Stomach (tissue), 9 donors: ENCODE measurements around the gene MIS12. TPM values are rescaled to one million over a fixed set of nuclear protein-coding genes. Genes with fewer than 3 reads are reported as not detected.

ENCODE experiments used
- DNase-seq, 2 donors: peaks; one replicate each; pipeline versions ENCODE4 v3.0.0 to v3.0.0-alpha.2; 2013 to 2019
- H3K27ac ChIP-seq, 5 donors: fragments of 200-600 bp in 4 of 5; sonication (generic) in 4 of 5; one replicate each; pipeline ENCODE4 v1.5.1; 2013 to 2019; ENCODE audit warnings: mild to moderate bottlenecking in 1 of 5, moderate library complexity in 1 of 5
- H3K27me3 ChIP-seq, 3 donors: fragments of 200-600 bp; sonication (generic); one replicate each; pipeline ENCODE4 v1.5.1; 2017 to 2019; ENCODE audit warnings: mixed run types in 1 of 3
- H3K36me3 ChIP-seq, 4 donors: fragments of 200-600 bp; sonication (generic); 1 replicate in 3 of 4; 2 replicates in 1 of 4; pipeline ENCODE4 v1.5.1; 2016 to 2019
- H3K4me1 ChIP-seq, 4 donors: fragments of 200-600 bp; sonication (generic); one replicate each; pipeline ENCODE4 v1.5.1; 2016 to 2019
- H3K4me3 ChIP-seq, 4 donors: fragments of 200-600 bp; sonication (generic) in 3 of 4; one replicate each; pipeline ENCODE4 v1.5.1; 2016 to 2019; ENCODE audit warnings: mild to moderate bottlenecking in 1 of 4
- H3K9me3 ChIP-seq, 4 donors: fragments of 200-600 bp; sonication (generic); one replicate each; pipeline ENCODE4 v1.5.1; 2016 to 2019
- EP300 ChIP-seq: sonication (generic); formaldehyde crosslinking; IDR thresholded peaks from one replicate; pipeline ENCODE4 v1.6.1; 2017; ENCODE audit warnings: antibody characterized with exemption
- POLR2A ChIP-seq, 4 donors: fragments of 450-650 bp; IDR thresholded peaks; one replicate each; pipeline ENCODE4 v1.6.1; 2016; ENCODE audit warnings: antibody characterized with exemption in 4 of 4, control low read depth in 2 of 4, mild to moderate bottlenecking in 1 of 4, moderate library complexity in 1 of 4
- POLR2AphosphoS5 ChIP-seq, 3 donors: sonication (generic); formaldehyde crosslinking; IDR thresholded peaks; one replicate each; pipeline ENCODE4 v1.6.1; 2016; ENCODE audit warnings: antibody characterized with exemption in 3 of 3
- WGBS, 5 donors: extraction: QIAGEN DNeasy Blood & Tissue Kit in 3 of 5; methylation state at CpG; one replicate each; pipeline versions ENCODE4 v1.1.5 to v1.1.7; 2013 to 2018; 5-methylcytosine and 5-hydroxymethylcytosine counted together
- intact Hi-C: fragments of 100-400 bp; cut with DNase I; formaldehyde crosslinking; loops from one replicate; pipeline ENCODE4 v1.15.1; 2023; ENCODE audit warnings: low total_unique reads
- polyA plus RNA-seq, 3 donors: library from polyadenylated mRNA; stranded (reverse); fragments of 200-250 nt; gene quantifications; one replicate each; pipeline ENCODE4 v1.2.3, GENCODE V29; 2013
- total RNA-seq, 5 donors: library from RNA; depleted of rRNA; stranded (reverse); fragments of >200 nt; gene quantifications; one replicate each; pipeline versions ENCODE4 v1.1.0 to v1.2.3, GENCODE V29; 2014 to 2016
- TF ChIP-seq, protein P1 (sequence below), 7 experiments: fragments of 450-650 bp in 4 of 7; fragments of 200-600 bp in 3 of 7; sonication (generic) in 3 of 7; IDR thresholded peaks; one replicate each; pipeline ENCODE4 v1.5.1; 2016 to 2019; ENCODE audit warnings: antibody characterized with exemption in 7 of 7, control low read depth in 2 of 7, mild to moderate bottlenecking in 1 of 7
- donor health status: healthy with polysubstance abuse.
- donor health status: Bipolar disorder and iron deficiency.
- donor health status: healthy.

The MIS12 gene
- total and polyA plus RNA-seq, 8 donors, result 7.5 to 43.3 (median 13.6) TPM; not detected in 1

GRCh38 chr17:5539286-5539685, 52.9 kb downstream of the MIS12 start:
- DNase-seq, result no peak
- Histone ChIP-seq H3K36me3 (peaks cover 0 to 44% (median 32%) of the 10 kb centered on the region in 4 donors), H3K27ac (no peak overlapping the region), H3K27me3 (peaks cover 0 to 3% (median 0%) of the 10 kb centered on the region in 3 donors), H3K4me3 (no peak overlapping the region), H3K9me3 (no peaks in the 10 kb centered on the region), H3K4me1 (no peaks in the 10 kb centered on the region)
- 86 to 90% (median 88%) methylated on average over 7 to 8 of the region's 8 CpGs for WGBS, 5 donors
- intact Hi-C loops, result no loop called here
- no peak for TF ChIP-seq POLR2A (IDR thresholded peaks at IDR 0.05)
- TF ChIP-seq, protein P1, sequence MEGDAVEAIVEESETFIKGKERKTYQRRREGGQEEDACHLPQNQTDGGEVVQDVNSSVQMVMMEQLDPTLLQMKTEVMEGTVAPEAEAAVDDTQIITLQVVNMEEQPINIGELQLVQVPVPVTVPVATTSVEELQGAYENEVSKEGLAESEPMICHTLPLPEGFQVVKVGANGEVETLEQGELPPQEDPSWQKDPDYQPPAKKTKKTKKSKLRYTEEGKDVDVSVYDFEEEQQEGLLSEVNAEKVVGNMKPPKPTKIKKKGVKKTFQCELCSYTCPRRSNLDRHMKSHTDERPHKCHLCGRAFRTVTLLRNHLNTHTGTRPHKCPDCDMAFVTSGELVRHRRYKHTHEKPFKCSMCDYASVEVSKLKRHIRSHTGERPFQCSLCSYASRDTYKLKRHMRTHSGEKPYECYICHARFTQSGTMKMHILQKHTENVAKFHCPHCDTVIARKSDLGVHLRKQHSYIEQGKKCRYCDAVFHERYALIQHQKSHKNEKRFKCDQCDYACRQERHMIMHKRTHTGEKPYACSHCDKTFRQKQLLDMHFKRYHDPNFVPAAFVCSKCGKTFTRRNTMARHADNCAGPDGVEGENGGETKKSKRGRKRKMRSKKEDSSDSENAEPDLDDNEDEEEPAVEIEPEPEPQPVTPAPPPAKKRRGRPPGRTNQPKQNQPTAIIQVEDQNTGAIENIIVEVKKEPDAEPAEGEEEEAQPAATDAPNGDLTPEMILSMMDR (IDR thresholded peaks at IDR 0.05), result no peak
- no peak for TF ChIP-seq EP300
- TF ChIP-seq POLR2AphosphoS5 (IDR thresholded peaks at IDR 0.05), result no peak

GRCh38 chr17:5540321-5540720, 54.0 kb downstream of the MIS12 start:
- H3K27ac ChIP-seq, result no peak overlapping the region
- no peak for TF ChIP-seq EP300
- no peak for TF ChIP-seq POLR2AphosphoS5 (IDR thresholded peaks at IDR 0.05)
- no peak for TF ChIP-seq POLR2A (IDR thresholded peaks at IDR 0.05)
- TF ChIP-seq, protein P1 (IDR thresholded peaks at IDR 0.05), result no peak
- WGBS, 5 donors, result 78 to 90% (median 88%) methylated on average over 7 of the region's 7 CpGs

More at GRCh38 chr17:5540321-5540720, 54.0 kb downstream of the MIS12 start:
- Histone ChIP-seq H3K27me3 (peaks cover 0 to 3% (median 0%) of the 10 kb centered on the region in 3 donors), H3K9me3 (no peaks in the 10 kb centered on the region), H3K4me3 (no peak overlapping the region), H3K4me1 (no peaks in the 10 kb centered on the region), H3K36me3 (peaks cover 0 to 36% (median 30%) of the 10 kb centered on the region in 4 donors)
- intact Hi-C loops, result no loop called here
- DNase-seq, result no peak

Other genes starting within 250 kb of the MIS12 start
- gene RABEP1, start 204.3 kb upstream of the MIS12 start, total RNA-seq, result 10 to 100 TPM; 14.0 to 89.7 (median 44.9) TPM
- 10 to 100 TPM; 12.1 to 15.5 (median 15.3) TPM for gene RABEP1, start 204.3 kb upstream of the MIS12 start, polyA plus RNA-seq
- gene NUP88, start 66.9 kb upstream of the MIS12 start, total RNA-seq, result 100 to 1,000 TPM in 2 of 5 donors, 10 to 100 TPM in 3; 29.8 to 185 (median 98.8) TPM
- gene NUP88, start 66.9 kb upstream of the MIS12 start, polyA plus RNA-seq, result 10 to 100 TPM; 58.2 to 92.9 (median 60.3) TPM
- gene RPAIN, start 66.4 kb upstream of the MIS12 start, total RNA-seq, result 10 to 100 TPM in 4 of 5 donors, 1 to 10 TPM in 1; 8.1 to 81.1 (median 61.2) TPM
- 10 to 100 TPM; 32.2 to 35.1 (median 34.7) TPM for gene RPAIN, start 66.4 kb upstream of the MIS12 start, polyA plus RNA-seq
- gene C1QBP, start 47.4 kb upstream of the MIS12 start, total RNA-seq, result 100 to 1,000 TPM in 2 of 5 donors, 10 to 100 TPM in 3; 26.8 to 320 (median 73.3) TPM
- 100 to 1,000 TPM in 2 of 3 donors, 10 to 100 TPM in 1; 79.6 to 120 (median 111) TPM for gene C1QBP, start 47.4 kb upstream of the MIS12 start, polyA plus RNA-seq
- gene DHX33, start 17.6 kb upstream of the MIS12 start, total RNA-seq, result 10 to 100 TPM in 3 of 5 donors, 1 to 10 TPM in 1, under 1 TPM in 1; 0.58 to 13.3 (median 12.1) TPM
- 1 to 10 TPM; 3.5 to 4.4 (median 4.2) TPM for gene DHX33, start 17.6 kb upstream of the MIS12 start, polyA plus RNA-seq
- 10 to 100 TPM in 3 of 5 donors, 1 to 10 TPM in 2; 5.8 to 61.8 (median 43.9) TPM for gene DERL2, start 388 bp upstream of the MIS12 start, total RNA-seq
- 10 to 100 TPM; 25.4 to 65.4 (median 43.5) TPM for gene DERL2, start 388 bp upstream of the MIS12 start, polyA plus RNA-seq
- gene NLRP1, start 97.9 kb downstream of the MIS12 start, total RNA-seq, result 10 to 100 TPM; 17.8 to 83.7 (median 38.4) TPM
- gene NLRP1, start 97.9 kb downstream of the MIS12 start, polyA plus RNA-seq, result 10 to 100 TPM in 2 of 3 donors, 1 to 10 TPM in 1; 9.0 to 14.2 (median 11.1) TPM